ENCODE measurements around the gene PARP8.

PARP8 gene

GRCh38 chr5:50745221-50745910 lies 78.9 kb downstream of the PARP8 start:
- TF ChIP-seq TAF1 (IDR thresholded peaks at IDR 0.05; ENCODE audit: borderline replicate concordance, insufficient read depth, low read length): no peak
- TF ChIP-seq REST (IDR thresholded peaks at IDR 0.05; ENCODE audit: insufficient read depth in 1 of 2, low read depth in 2 of 2, low read length in 2 of 2): no peak
- no peak for TF ChIP-seq SIN3A (IDR thresholded peaks at IDR 0.05; ENCODE audit: borderline replicate concordance, insufficient read depth, low read length)
- no peak for TF ChIP-seq POLR2AphosphoS5 (IDR thresholded peaks at IDR 0.05; ENCODE audit: low read depth, low read length)
- TF ChIP-seq FOXP2 (optimal IDR thresholded peaks at IDR 0.05; ENCODE audit: borderline replicate concordance, extremely low read depth, extremely low read length, insufficient read depth): no peak

- TF ChIP-seq SIN3A (IDR thresholded peaks at IDR 0.05; ENCODE audit: borderline replicate concordance, insufficient read depth, low read length) (no peak), FOXP2 (optimal IDR thresholded peaks at IDR 0.05; ENCODE audit: borderline replicate concordance, extremely low read depth, extremely low read length, insufficient read depth) (no peak), REST (IDR thresholded peaks at IDR 0.05; ENCODE audit: insufficient read depth in 1 of 2, low read depth in 2 of 2, low read length in 2 of 2) (no peak), POLR2AphosphoS5 (IDR thresholded peaks at IDR 0.05; ENCODE audit: low read depth, low read length) (no peak), TAF1 (IDR thresholded peaks at IDR 0.05; ENCODE audit: borderline replicate concordance, insufficient read depth, low read length) (no peak)
Measured at GRCh38 chr5:50749181-50749580, 82.7 kb downstream of the PARP8 start.

GRCh38 chr5:50749873-50750272 lies 83.4 kb downstream of the PARP8 start:
- TF ChIP-seq TAF1 (IDR thresholded peaks at IDR 0.05; ENCODE audit: borderline replicate concordance, insufficient read depth, low read length) (no peak), SIN3A (IDR thresholded peaks at IDR 0.05; ENCODE audit: borderline replicate concordance, insufficient read depth, low read length) (no peak), POLR2AphosphoS5 (IDR thresholded peaks at IDR 0.05; ENCODE audit: low read depth, low read length) (no peak), REST (IDR thresholded peaks at IDR 0.05; ENCODE audit: insufficient read depth in 1 of 2, low read depth in 2 of 2, low read length in 2 of 2) (no peak)

GRCh38 chr5:50751064-50751657 lies 84.7 kb downstream of the PARP8 start:
- TF ChIP-seq TAF1 (IDR thresholded peaks at IDR 0.05; ENCODE audit: borderline replicate concordance, insufficient read depth, low read length): no peak

GRCh38 chr5:50752800-50753199 lies 86.4 kb downstream of the PARP8 start:
- TF ChIP-seq TAF1 (IDR thresholded peaks at IDR 0.05; ENCODE audit: borderline replicate concordance, insufficient read depth, low read length) (no peak), SIN3A (IDR thresholded peaks at IDR 0.05; ENCODE audit: borderline replicate concordance, insufficient read depth, low read length) (no peak), REST (IDR thresholded peaks at IDR 0.05; ENCODE audit: insufficient read depth in 1 of 2, low read depth in 2 of 2, low read length in 2 of 2) (no peak), FOXP2 (optimal IDR thresholded peaks at IDR 0.05; ENCODE audit: borderline replicate concordance, extremely low read depth, extremely low read length, insufficient read depth) (no peak)
